Transverse colon (tissue), 4 donors: Measurements from ENCODE around the gene GNG7. TPM values are rescaled to one million over a fixed set of nuclear protein-coding genes. Genes with fewer than 3 reads are reported as not detected.

Source experiments
- DNase-seq: peaks from one replicate; pipeline ENCODE4 v3.0.0-alpha.2; 2019
- H3K27ac ChIP-seq, 4 donors: fragments of 200-600 bp; sonication (generic); 2 replicates each; pipeline ENCODE4 v1.5.1; 2016 to 2018; ENCODE audit warnings: inconsistent platforms in 4 of 4
- H3K27me3 ChIP-seq: fragments of 200-600 bp; sonication (generic); 2 replicates; pipeline ENCODE4 v1.5.1; 2017; ENCODE audit warnings: inconsistent platforms
- H3K36me3 ChIP-seq, 4 donors: fragments of 200-600 bp; sonication (generic); 2 replicates each; pipeline ENCODE4 v1.5.1; 2017 to 2019; ENCODE audit warnings: inconsistent platforms in 4 of 4
- H3K4me1 ChIP-seq, 4 donors: fragments of 200-600 bp; sonication (generic); 2 replicates each; pipeline ENCODE4 v1.5.1; 2017 to 2020; ENCODE audit warnings: inconsistent platforms in 4 of 4
- H3K4me3 ChIP-seq, 4 donors: fragments of 200-600 bp; sonication (generic); 1 replicate in 1 of 4; 2 replicates in 3 of 4; pipeline versions ENCODE4 v1.5.1 to v1.6.1; 2017 to 2019; ENCODE audit warnings: inconsistent platforms in 4 of 4
- H3K9me3 ChIP-seq, 2 donors: fragments of 200-600 bp; sonication (generic); 2 replicates each; pipeline ENCODE4 v1.5.1; 2017 to 2019; ENCODE audit warnings: inconsistent platforms in 2 of 2
- EP300 ChIP-seq: sonication (generic); formaldehyde crosslinking; IDR thresholded peaks from one replicate; pipeline ENCODE4 v1.6.1; 2017; ENCODE audit warnings: antibody characterized with exemption, low read depth
- POLR2A ChIP-seq: fragments of 450-650 bp; IDR thresholded peaks from one replicate; pipeline ENCODE4 v1.6.1; 2016; ENCODE audit warnings: antibody characterized with exemption, mild to moderate bottlenecking, moderate library complexity
- POLR2AphosphoS5 ChIP-seq, 3 donors: sonication (generic); formaldehyde crosslinking; IDR thresholded peaks; one replicate each; pipeline ENCODE4 v1.6.1; 2016; ENCODE audit warnings: antibody characterized with exemption in 3 of 3
- WGBS, 2 donors: methylation state at CpG; one replicate each; pipeline ENCODE4 v1.1.5; 2018; ENCODE audit warnings: low coverage in 1 of 2; 5-methylcytosine and 5-hydroxymethylcytosine counted together
- in situ Hi-C, 4 donors: fragments of 200-750 bp; cut with MboI; loops; one replicate each; pipeline versions ENCODE4 v1.15.0 to v1.15.1; 2017; ENCODE audit warnings: low sequenced_read_pairs in 3 of 4, low pct_ligation_motif_present in 1 of 4, low pct_unique_long_range_greater_than_20kb in 1 of 4
- intact Hi-C: fragments of 100-400 bp; cut with DNase I; formaldehyde crosslinking; loops from one replicate; pipeline ENCODE4 v1.15.1; 2023; ENCODE audit warnings: low total_unique reads
- total RNA-seq, 4 donors: library from RNA; depleted of rRNA; stranded (reverse); fragments of >200 nt; gene quantifications; one replicate each; pipeline ENCODE4 v1.1.0, GENCODE V29; 2016
- TF ChIP-seq, protein P1 (sequence below), 5 experiments: fragments of 200-600 bp in 3 of 5; fragments of 450-650 bp in 2 of 5; sonication (generic) in 3 of 5; IDR thresholded peaks; 1 replicate in 2 of 5; 2 replicates in 3 of 5; pipeline ENCODE4 v1.5.1; 2016 to 2017; ENCODE audit warnings: antibody characterized with exemption in 5 of 5, inconsistent platforms in 3 of 5, mild to moderate bottlenecking in 2 of 5, moderate library complexity in 1 of 5

GNG7 gene
- total RNA-seq, 4 donors from 2014 or later = 1.6 to 13.1 (median 4.0) TPM

DNA sequence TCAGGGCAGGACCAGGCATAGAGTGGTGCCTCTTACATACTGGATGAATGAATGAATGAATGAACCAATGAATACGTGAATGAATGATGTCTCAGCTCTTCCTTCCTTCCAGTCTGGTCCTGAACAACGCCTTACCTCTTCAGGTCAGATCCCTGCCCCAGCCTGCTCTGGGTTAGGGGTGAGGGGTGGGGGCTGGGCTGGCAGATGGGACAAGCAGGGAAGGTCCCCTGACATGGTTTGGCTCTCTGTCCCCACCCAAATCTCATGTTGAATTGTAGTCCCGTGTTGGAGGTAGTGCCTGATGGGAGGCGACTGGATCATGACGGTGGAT lies 9.3 kb upstream of the GNG7 start:
- H3K4me3 ChIP-seq = no peak overlapping the region
- H3K4me1 ChIP-seq = no peaks in the 10 kb centered on the region
- 60% methylated on average over 5 of the region's 5 CpGs; no CpG with 5 or more reads in 1 of the 2 donors for WGBS, 2 donors
- TF ChIP-seq, protein P1, sequence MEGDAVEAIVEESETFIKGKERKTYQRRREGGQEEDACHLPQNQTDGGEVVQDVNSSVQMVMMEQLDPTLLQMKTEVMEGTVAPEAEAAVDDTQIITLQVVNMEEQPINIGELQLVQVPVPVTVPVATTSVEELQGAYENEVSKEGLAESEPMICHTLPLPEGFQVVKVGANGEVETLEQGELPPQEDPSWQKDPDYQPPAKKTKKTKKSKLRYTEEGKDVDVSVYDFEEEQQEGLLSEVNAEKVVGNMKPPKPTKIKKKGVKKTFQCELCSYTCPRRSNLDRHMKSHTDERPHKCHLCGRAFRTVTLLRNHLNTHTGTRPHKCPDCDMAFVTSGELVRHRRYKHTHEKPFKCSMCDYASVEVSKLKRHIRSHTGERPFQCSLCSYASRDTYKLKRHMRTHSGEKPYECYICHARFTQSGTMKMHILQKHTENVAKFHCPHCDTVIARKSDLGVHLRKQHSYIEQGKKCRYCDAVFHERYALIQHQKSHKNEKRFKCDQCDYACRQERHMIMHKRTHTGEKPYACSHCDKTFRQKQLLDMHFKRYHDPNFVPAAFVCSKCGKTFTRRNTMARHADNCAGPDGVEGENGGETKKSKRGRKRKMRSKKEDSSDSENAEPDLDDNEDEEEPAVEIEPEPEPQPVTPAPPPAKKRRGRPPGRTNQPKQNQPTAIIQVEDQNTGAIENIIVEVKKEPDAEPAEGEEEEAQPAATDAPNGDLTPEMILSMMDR (IDR thresholded peaks at IDR 0.05) = no peak
- no peak for TF ChIP-seq EP300
- TF ChIP-seq POLR2AphosphoS5 (IDR thresholded peaks at IDR 0.05) = no peak
- in situ Hi-C loops (no loop called here), intact Hi-C loops (no loop called here)
- no peak for DNase-seq
- no peaks in the 10 kb centered on the region for H3K9me3 ChIP-seq
- no peaks in the 10 kb centered on the region for H3K36me3 ChIP-seq
- H3K27me3 ChIP-seq = no peaks in the 10 kb centered on the region
- no peak overlapping the region for H3K27ac ChIP-seq

DNA sequence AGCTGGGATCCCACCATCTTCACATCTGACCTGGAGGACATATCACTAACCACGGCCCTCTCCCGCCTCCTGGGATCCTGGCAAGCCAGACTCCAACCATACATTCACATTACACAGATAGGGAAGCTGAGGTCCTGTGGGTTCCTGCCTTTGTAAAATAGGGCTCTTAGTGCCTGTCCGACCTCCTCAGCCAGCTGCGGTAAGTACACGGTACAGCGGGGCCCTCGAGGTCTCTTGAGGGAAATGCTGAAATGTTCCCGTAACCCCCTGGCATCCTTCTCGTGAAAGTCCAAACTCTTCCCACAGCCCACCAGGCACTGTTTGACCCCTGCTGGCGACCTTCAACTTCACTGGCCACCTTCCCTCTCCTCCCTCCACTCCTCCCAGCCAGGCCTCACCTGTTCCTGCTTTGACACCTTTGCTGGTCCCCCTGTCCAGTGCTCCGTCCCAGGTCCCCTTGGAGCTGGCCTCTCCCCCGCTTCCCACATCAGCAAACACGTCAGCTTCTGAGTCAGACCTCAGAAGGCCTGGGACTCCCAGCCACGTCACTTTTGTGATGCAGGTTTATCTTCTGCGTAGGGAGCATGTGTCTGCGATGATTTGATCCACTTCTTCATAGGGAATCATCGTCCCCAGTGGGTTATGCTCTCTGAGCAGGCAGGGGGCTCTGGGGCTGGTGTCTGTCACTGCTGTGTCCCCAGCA lies 8.8 kb upstream of the GNG7 start:
- Histone ChIP-seq H3K4me1 (no peaks in the 10 kb centered on the region), H3K27me3 (no peaks in the 10 kb centered on the region), H3K4me3 (no peak overlapping the region), H3K36me3 (no peaks in the 10 kb centered on the region), H3K9me3 (no peaks in the 10 kb centered on the region), H3K27ac (no peak overlapping the region)
- no peak for DNase-seq
- intact Hi-C loops = no loop called here
- no peak for TF ChIP-seq POLR2AphosphoS5 (IDR thresholded peaks at IDR 0.05)
- no peak for TF ChIP-seq EP300
- no peak for TF ChIP-seq POLR2A
- TF ChIP-seq, protein P1 (IDR thresholded peaks at IDR 0.05) = no peak
- in situ Hi-C loops = no loop called here
- 67 to 74% methylated on average over 3 to 17 of the region's 17 CpGs for WGBS, 2 donors

GRCh38 chr19:2706251-2706650 lies 3.8 kb upstream of the GNG7 start:
- in situ Hi-C loops = no loop called here
- WGBS, 2 donors = 88 to 100% methylated on average over 4 to 5 of the region's 5 CpGs
- Histone ChIP-seq H3K9me3 (no peaks in the 10 kb centered on the region), H3K27ac (no peak overlapping the region), H3K4me1 (peaks cover 0 to 7% (median 4%) of the 10 kb centered on the region in 4 donors), H3K36me3 (no peaks in the 10 kb centered on the region), H3K4me3 (no peak overlapping the region), H3K27me3 (no peaks in the 10 kb centered on the region)
- TF ChIP-seq POLR2AphosphoS5 (IDR thresholded peaks at IDR 0.05) (no peak), POLR2A (no peak), EP300 (no peak)
- TF ChIP-seq, protein P1 (IDR thresholded peaks at IDR 0.05) = no peak
- intact Hi-C loops = no loop called here
- no peak for DNase-seq

- H3K4me1 ChIP-seq = peaks cover 0 to 7% (median 4%) of the 10 kb centered on the region in 4 donors
- 85% methylated on average over 6 of the region's 6 CpGs; no CpG with 5 or more reads in 1 of the 2 donors for WGBS, 2 donors
- no peaks in the 10 kb centered on the region for H3K36me3 ChIP-seq
- H3K27me3 ChIP-seq = no peaks in the 10 kb centered on the region
- H3K27ac ChIP-seq = no peak overlapping the region
- no peaks in the 10 kb centered on the region for H3K9me3 ChIP-seq
- no peak for DNase-seq
- H3K4me3 ChIP-seq = no peak overlapping the region
- in situ Hi-C loops = no loop called here
- TF ChIP-seq EP300 = no peak
- TF ChIP-seq, protein P1 (IDR thresholded peaks at IDR 0.05) = no peak
- no peak for TF ChIP-seq POLR2A
- no peak for TF ChIP-seq POLR2AphosphoS5 (IDR thresholded peaks at IDR 0.05)
- intact Hi-C loops = no loop called here
Observed at GRCh38 chr19:2703691-2704216, 1.3 kb upstream of the GNG7 start.
